Pancreas (tissue), 10 donors: ENCODE measurements around the gene ARSA. TPM values are rescaled to one million over a fixed set of nuclear protein-coding genes. Genes with fewer than 3 reads are reported as not detected.

ENCODE experiments used
- ATAC-seq, 4 donors: fragments of 200-7000 bp; cut with Tn5 transposase; one replicate each; pipeline versions ENCODE4 v1.8.0 to v1.9.1; 2020; ENCODE audit warnings: mild to moderate bottlenecking in 4 of 4, moderate library complexity in 4 of 4
- DNase-seq, 6 donors: peaks; one replicate each; pipeline ENCODE4 v3.0.0-alpha.2; 2020
- FAIRE-seq: peaks from 2 replicates; lab custom pipeline; 2012; peaks lifted over from hg19 to GRCh38; lab: Jason Lieb, UNC
- H3K27ac ChIP-seq, 4 donors: fragments of 200-600 bp; sonication (generic); 1 replicate in 3 of 4; 2 replicates in 1 of 4; pipeline versions ENCODE4 v1.5.0 to v1.8.0; 2020
- H3K27me3 ChIP-seq, 4 donors: fragments of 200-600 bp; one replicate each; pipeline ENCODE4 v1.8.0; 2021
- H3K36me3 ChIP-seq, 3 donors: fragments of 200-600 bp; sonication (generic) in 1 of 3; one replicate each; pipeline versions ENCODE4 v1.5.0 to v1.8.0; 2020 to 2021
- H3K4me1 ChIP-seq, 3 donors: fragments of 200-600 bp; one replicate each; pipeline ENCODE4 v1.8.0; 2021
- H3K4me3 ChIP-seq, 4 donors: fragments of 200-600 bp; sonication (generic) in 2 of 4; one replicate each; pipeline versions ENCODE4 v1.5.0 to v1.8.0; 2020 to 2021
- H3K9me3 ChIP-seq, 4 donors: fragments of 200-600 bp; one replicate each; pipeline ENCODE4 v1.8.0; 2021
- CTCF ChIP-seq, 4 donors: fragments of 200-600 bp; sonication (generic) in 3 of 4; IDR thresholded peaks; one replicate each; pipeline versions ENCODE4 v1.5.0 to v1.8.0; 2021; ENCODE audit warnings: antibody characterized with exemption in 4 of 4
- WGBS, 2 donors: extraction: QIAGEN DNeasy Blood & Tissue Kit; methylation state at CpG; one replicate each; pipeline ENCODE4 v1.1.7; 2013; 5-methylcytosine and 5-hydroxymethylcytosine counted together
- intact Hi-C, 3 donors: fragments of 100-400 bp; cut with DNase I; formaldehyde crosslinking; loops; one replicate each; pipeline versions ENCODE4 v1.11.1 to v1.14.2; 2022
- polyA plus RNA-seq, 2 donors: library from polyadenylated mRNA; stranded (reverse); fragments of 200-250 nt; gene quantifications; one replicate each; pipeline ENCODE4 v1.2.3, GENCODE V29; 2013
- total RNA-seq, 6 donors: library from RNA; stranded (reverse); fragmentation: NEBNext Ultra II Directional in 4 of 6; extraction: Animal tissue kit (Norgen Biotek cat#: 25700) in 4 of 6; gene quantifications; one replicate each; pipeline versions ENCODE4 v1.2.1 to v1.2.4, GENCODE V29; 2021 to 2023
- donor health status: healthy with polysubstance abuse.
- donor health status: DM: no; HTN: no; CAD: no; lungs with moderate emphysema.
- donor health status: DM: no; HTN: no; CAD: no.
- donor health status: control.
- donor health status: control.
- donor health status: Bipolar disorder and iron deficiency.
- donor health status: DM: yes; HTN: yes; CAD: no.
- donor health status: DM: no; HTN: no; CAD: no.
- donor health status: DM: no; HTN: no; CAD: no.
- donor health status: DM: yes; HTN: yes; CAD: no.

ARSA gene
- total and polyA plus RNA-seq, 8 donors: 21.9 to 119 (median 29.9) TPM

GRCh38 chr22:50606946-50607658 is 20.9 kb downstream of the ARSA start:
- no peak overlapping the region for H3K4me3 ChIP-seq
- ATAC-seq (no peak), DNase-seq (peak in 1 of 6 donors; percentile 1), FAIRE-seq (no peak)
- intact Hi-C loops: no loop called here
- 66 to 72% methylated on average over 17 to 18 of the region's 18 CpGs for WGBS, 2 donors
- no peaks in the 10 kb centered on the region for H3K36me3 ChIP-seq
- no peaks in the 10 kb centered on the region for H3K27me3 ChIP-seq
- H3K4me1 ChIP-seq: no peaks in the 10 kb centered on the region
- H3K9me3 ChIP-seq: no peaks in the 10 kb centered on the region
- H3K27ac ChIP-seq: no peak overlapping the region
- TF ChIP-seq CTCF (IDR thresholded peaks at IDR 0.05): no peak

- no peak for TF ChIP-seq CTCF (IDR thresholded peaks at IDR 0.05)
- WGBS, 2 donors: 66 to 76% methylated on average over 17 to 19 of the region's 19 CpGs
- Histone ChIP-seq H3K9me3 (no peaks in the 10 kb centered on the region), H3K27me3 (no peaks in the 10 kb centered on the region), H3K36me3 (no peaks in the 10 kb centered on the region), H3K4me1 (no peaks in the 10 kb centered on the region), H3K27ac (no peak overlapping the region), H3K4me3 (no peak overlapping the region)
- ATAC-seq: no peak
- FAIRE-seq: no peak
- intact Hi-C loops: no loop called here
- DNase-seq: peak in 1 of 6 donors; percentile 2
Measured at GRCh38 chr22:50606165-50606945, 21.6 kb downstream of the ARSA start.

- Histone ChIP-seq H3K4me3 (no peak overlapping the region), H3K27me3 (no peaks in the 10 kb centered on the region), H3K4me1 (no peaks in the 10 kb centered on the region), H3K27ac (no peak overlapping the region), H3K9me3 (no peaks in the 10 kb centered on the region), H3K36me3 (no peaks in the 10 kb centered on the region)
- ATAC-seq: no peak
- 79 to 89% methylated on average over 20 of the region's 20 CpGs for WGBS, 2 donors
- intact Hi-C loops: no loop called here
- FAIRE-seq: no peak
- no peak for TF ChIP-seq CTCF (IDR thresholded peaks at IDR 0.05)
- peak in 2 of 6 donors; percentile 1 to 70 for DNase-seq
Measured at GRCh38 chr22:50605613-50606074, 22.3 kb downstream of the ARSA start.

- no peak overlapping the region for H3K4me3 ChIP-seq
- WGBS, 2 donors: 71 to 75% methylated on average over 23 of the region's 23 CpGs
- ATAC-seq (no peak), DNase-seq (peak in 2 of 6 donors; percentile 1 to 72), FAIRE-seq (no peak)
- H3K27me3 ChIP-seq: no peaks in the 10 kb centered on the region
- H3K27ac ChIP-seq: no peak overlapping the region
- TF ChIP-seq CTCF (IDR thresholded peaks at IDR 0.05): no peak
- H3K4me1 ChIP-seq: no peaks in the 10 kb centered on the region
- H3K36me3 ChIP-seq: no peaks in the 10 kb centered on the region
- intact Hi-C loops: no loop called here
- H3K9me3 ChIP-seq: no peaks in the 10 kb centered on the region
Measured at GRCh38 chr22:50605002-50605612, 22.8 kb downstream of the ARSA start.
